ENCODE data around the gene SLC22A31. TPM values are rescaled to one million over a fixed set of nuclear protein-coding genes. Genes with fewer than 3 reads are reported as not detected.
A peak's percentile ranks its signal among the peaks of the same experiment; 100 is the strongest.

The SLC22A31 gene
- total RNA-seq, 2 experiments from 2014 or later, result 1.8 to 2.8 TPM

DNA sequence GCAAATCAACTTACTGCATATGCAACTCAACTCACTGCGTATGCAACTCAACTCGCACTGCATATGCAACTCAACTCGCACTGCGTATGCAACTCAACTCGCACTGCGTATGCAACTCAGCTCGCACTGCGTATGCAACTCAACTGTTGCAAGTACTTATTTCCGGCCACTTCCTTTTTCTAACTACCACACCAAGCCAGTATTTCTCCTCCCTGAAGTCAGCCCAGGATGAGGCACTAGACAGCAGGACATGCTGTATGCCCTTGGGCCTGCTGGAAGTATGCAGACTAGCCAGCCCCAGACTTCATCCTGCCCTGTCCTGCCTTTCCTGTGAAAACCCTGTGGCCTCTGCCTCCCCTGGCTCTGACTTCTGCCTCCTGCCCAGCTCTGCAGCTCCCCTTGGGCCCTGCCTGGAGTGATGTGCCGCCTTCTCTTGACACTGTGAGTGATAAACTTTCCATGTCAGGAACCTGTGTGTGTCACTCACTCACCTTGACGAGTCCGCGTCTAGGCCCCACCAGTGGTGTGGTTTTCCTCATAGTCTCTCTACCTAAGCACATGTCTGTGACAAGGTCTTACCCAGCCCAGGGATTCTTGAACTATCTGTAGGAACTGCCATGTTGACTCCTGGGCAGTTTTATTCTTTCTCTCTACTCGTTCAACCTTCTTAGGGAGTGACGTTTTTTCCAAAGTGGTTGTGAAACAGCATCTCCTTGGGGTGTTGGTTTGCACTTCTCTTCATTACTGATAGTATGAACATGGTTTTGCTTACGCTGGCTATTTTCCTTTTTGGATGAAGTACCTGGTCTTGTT, 33.5 kb upstream of the SLC22A31 start:
- Mint-ChIP-seq H3K27ac (no peak overlapping the region), H3K4me3 (no peak overlapping the region), H3K27me3 (no peaks in the 10 kb centered on the region), H3K9me3 (peaks cover 6% of the 10 kb centered on the region), H3K36me3 (ENCODE audit: low read depth) (peaks cover 49% of the 10 kb centered on the region), H3K4me1 (no peaks in the 10 kb centered on the region)
- ChIA-PET POLR2A (no interaction called here), CTCF (no interaction called here)
- no peak for DNase-seq

- POLR2A ChIA-PET, result no interaction called here
- no peaks in the 10 kb centered on the region for H3K27me3 Mint-ChIP-seq
- CTCF ChIA-PET, result no interaction called here
- peaks cover 22% of the 10 kb centered on the region for H3K9me3 Mint-ChIP-seq
- peaks cover 67% of the 10 kb centered on the region for H3K36me3 Mint-ChIP-seq (ENCODE audit: low read depth)
- no peak overlapping the region for H3K27ac Mint-ChIP-seq
- DNase-seq, result no peak
- H3K4me3 Mint-ChIP-seq, result no peak overlapping the region
- no peaks in the 10 kb centered on the region for H3K4me1 Mint-ChIP-seq
Observed at GRCh38 chr16:89232107-89232506, 31.8 kb upstream of the SLC22A31 start.

GRCh38 chr16:89230255-89230654, 29.9 kb upstream of the SLC22A31 start:
- CTCF ChIA-PET, result no interaction called here
- Mint-ChIP-seq H3K27ac (no peak overlapping the region), H3K27me3 (no peaks in the 10 kb centered on the region), H3K9me3 (peaks cover 35% of the 10 kb centered on the region), H3K36me3 (ENCODE audit: low read depth) (peaks cover 82% of the 10 kb centered on the region), H3K4me1 (no peaks in the 10 kb centered on the region), H3K4me3 (no peak overlapping the region)
- POLR2A ChIA-PET, result no interaction called here
- no peak for DNase-seq

DNA sequence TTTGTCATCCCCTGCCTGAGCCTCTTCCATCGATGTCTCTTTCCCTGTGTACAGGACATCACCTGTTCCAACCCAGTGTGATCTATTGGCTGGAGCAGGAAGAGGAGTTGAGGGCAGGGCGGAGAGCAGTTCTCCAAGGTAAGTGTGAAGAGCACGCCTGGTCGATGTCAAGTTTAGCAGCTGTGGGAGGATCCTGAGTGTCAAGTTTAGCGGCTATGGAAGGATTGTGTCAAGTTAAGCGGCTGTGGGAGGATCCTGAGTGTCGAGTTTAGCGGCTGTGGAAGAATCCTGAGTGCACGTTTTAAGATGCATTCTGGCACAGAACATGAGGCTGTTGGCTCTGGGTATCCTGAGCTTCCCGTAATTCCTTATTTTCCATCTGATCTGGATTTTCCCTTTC, 24.3 kb upstream of the SLC22A31 start:
- Mint-ChIP-seq H3K36me3 (ENCODE audit: low read depth) (peaks cover 67% of the 10 kb centered on the region), H3K27ac (no peak overlapping the region), H3K9me3 (peaks cover 37% of the 10 kb centered on the region), H3K4me3 (no peak overlapping the region), H3K27me3 (no peaks in the 10 kb centered on the region), H3K4me1 (peaks cover 3% of the 10 kb centered on the region)
- DNase-seq, result no peak
- POLR2A ChIA-PET, result no interaction called here
- CTCF ChIA-PET, result interaction anchor here (0.6 to 1.1 kb wide), 4 partner anchors 8 to 592 kb away, joined by 3 read pairs; no protein-coding TSS in a partner anchor

- ChIA-PET CTCF (no interaction called here), POLR2A (no interaction called here)
- peaks cover 12% of the 10 kb centered on the region for H3K4me1 Mint-ChIP-seq
- H3K27ac Mint-ChIP-seq, result no peak overlapping the region
- no peak overlapping the region for H3K4me3 Mint-ChIP-seq
- H3K36me3 Mint-ChIP-seq (ENCODE audit: low read depth), result peaks cover 52% of the 10 kb centered on the region
- DNase-seq, result no peak
- H3K27me3 Mint-ChIP-seq, result no peaks in the 10 kb centered on the region
- H3K9me3 Mint-ChIP-seq, result peaks cover 24% of the 10 kb centered on the region
Observed at GRCh38 chr16:89222931-89223330, 22.6 kb upstream of the SLC22A31 start.

- POLR2A ChIA-PET, result no interaction called here
- DNase-seq, result no peak
- no peaks in the 10 kb centered on the region for H3K27me3 Mint-ChIP-seq
- CTCF ChIA-PET, result no interaction called here
- peaks cover 12% of the 10 kb centered on the region for H3K9me3 Mint-ChIP-seq
- H3K27ac Mint-ChIP-seq, result no peak overlapping the region
- H3K4me3 Mint-ChIP-seq, result no peak overlapping the region
- H3K4me1 Mint-ChIP-seq, result peaks cover 14% of the 10 kb centered on the region
- H3K36me3 Mint-ChIP-seq (ENCODE audit: low read depth), result peaks cover 39% of the 10 kb centered on the region
Observed at GRCh38 chr16:89221604-89222003, 21.3 kb upstream of the SLC22A31 start.

- Mint-ChIP-seq H3K4me3 (peak overlapping the region; percentile 24), H3K36me3 (ENCODE audit: low read depth) (peaks cover 18% of the 10 kb centered on the region), H3K27me3 (no peaks in the 10 kb centered on the region), H3K9me3 (no peaks in the 10 kb centered on the region), H3K27ac (no peak overlapping the region), H3K4me1 (peaks cover 18% of the 10 kb centered on the region)
- ChIA-PET POLR2A (no interaction called here), CTCF (no interaction called here)
- DNase-seq, result no peak
Observed at GRCh38 chr16:89219365-89219764, 19.0 kb upstream of the SLC22A31 start.

- no peaks in the 10 kb centered on the region for H3K9me3 Mint-ChIP-seq
Observed at GRCh38 chr16:89217388-89218191, 17.3 kb upstream of the SLC22A31 start, which contains the start of gene ZNF778. TSS of gene ZNF778 (plus strand) at chr16:89217703. CDS start at chr16:89221128, 3,425 bp downstream.

GRCh38 chr16:89217138-89217387, 16.7 kb upstream of the SLC22A31 start:
- H3K27ac Mint-ChIP-seq, result peak overlapping the region; percentile 95
- H3K9me3 Mint-ChIP-seq, result no peaks in the 10 kb centered on the region
- peaks cover 18% of the 10 kb centered on the region for H3K4me1 Mint-ChIP-seq
- peaks cover 8% of the 10 kb centered on the region for H3K36me3 Mint-ChIP-seq (ENCODE audit: low read depth)
- no peaks in the 10 kb centered on the region for H3K27me3 Mint-ChIP-seq
- CTCF ChIA-PET, result interaction anchor here (1.2 to 1.4 kb wide), 3 partner anchors 23 to 359 kb away, joined by 3 to 7 read pairs (median 4); no protein-coding TSS in a partner anchor
- H3K4me3 Mint-ChIP-seq, result peak overlapping the region; percentile 85
- DNase-seq, result no peak
- POLR2A ChIA-PET, result no interaction called here

More at GRCh38 chr16:89217388-89218191, 17.3 kb upstream of the SLC22A31 start, which contains the start of gene ZNF778:
- peak within 1 kb of the TSS; percentile 85 for H3K4me3 Mint-ChIP-seq
- peak; percentile 84 for DNase-seq
- no peaks in the 10 kb centered on the region for H3K27me3 Mint-ChIP-seq
- ChIA-PET CTCF (interaction anchor here (0.6 to 1.4 kb wide), 6 partner anchors 10 to 481 kb away, joined by 3 to 7 read pairs (median 4); no protein-coding TSS in a partner anchor), POLR2A (interaction anchor here (0.6 kb wide), 1 partner anchor 347 kb away, joined by 3 read pairs; no protein-coding TSS in a partner anchor)
- H3K36me3 Mint-ChIP-seq (ENCODE audit: low read depth), result peaks cover 11% of the 10 kb centered on the region
- H3K4me1 Mint-ChIP-seq, result peaks cover 18% of the 10 kb centered on the region
- peak within 1 kb of the TSS; percentile 95 for H3K27ac Mint-ChIP-seq

DNA sequence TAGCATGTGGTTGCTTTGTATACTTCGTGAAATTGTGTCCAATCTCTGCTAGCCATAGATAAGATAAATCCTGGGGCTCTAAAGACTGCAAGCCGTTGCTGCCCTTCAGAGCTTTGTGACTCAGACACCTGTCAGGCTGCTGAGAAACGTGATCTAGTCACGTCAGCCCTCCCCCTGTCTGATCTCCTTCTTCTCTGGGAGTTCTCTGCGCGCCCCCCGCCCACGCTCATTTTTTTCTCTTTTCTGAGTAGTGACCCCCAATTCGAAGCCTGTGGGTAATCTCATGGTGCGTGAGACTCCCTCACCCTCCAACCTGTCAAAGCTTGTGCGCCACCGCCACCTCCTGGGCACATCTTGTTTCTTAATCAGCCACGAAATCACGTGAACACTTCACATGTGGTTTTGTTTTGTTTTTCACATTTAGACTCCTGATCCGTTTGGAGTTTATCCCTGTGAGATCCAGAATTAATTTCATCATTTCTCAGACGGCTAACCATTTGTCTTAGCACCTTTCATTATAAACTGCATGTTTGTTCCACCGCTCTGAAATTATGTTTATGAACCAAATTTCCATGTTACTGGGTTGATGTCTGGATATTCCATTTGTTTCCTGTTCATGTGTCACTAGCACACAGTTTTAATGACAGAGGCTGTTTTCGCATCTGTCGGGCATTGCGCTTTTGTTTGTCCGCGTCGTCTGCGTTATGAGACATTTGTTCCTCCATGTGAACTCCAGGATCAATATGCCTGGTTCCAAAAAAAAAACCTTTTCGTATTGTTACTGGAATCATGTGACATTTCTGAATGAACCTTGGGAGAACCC, 16.2 kb upstream of the SLC22A31 start:
- ChIA-PET CTCF (interaction anchor here (0.7 to 1.5 kb wide), 10 partner anchors 8 to 417 kb away, joined by 3 to 6 read pairs (median 4); partner anchors contain the start of gene TRAPPC2L), POLR2A (no interaction called here)
- Mint-ChIP-seq H3K27ac (peak overlapping the region; percentile 95), H3K9me3 (no peaks in the 10 kb centered on the region), H3K36me3 (ENCODE audit: low read depth) (peaks cover 2% of the 10 kb centered on the region), H3K27me3 (no peaks in the 10 kb centered on the region), H3K4me3 (peak overlapping the region; percentile 85), H3K4me1 (peaks cover 18% of the 10 kb centered on the region)
- DNase-seq, result peak; percentile 89

- ChIA-PET CTCF (interaction anchor here (1.2 kb wide), 1 partner anchor 364 kb away, joined by 4 read pairs; the partner anchor contains the start of gene CPNE7), POLR2A (no interaction called here)
- Mint-ChIP-seq H3K4me1 (no peaks in the 10 kb centered on the region), H3K4me3 (no peak overlapping the region), H3K36me3 (ENCODE audit: low read depth) (no peaks in the 10 kb centered on the region), H3K27ac (no peak overlapping the region), H3K9me3 (no peaks in the 10 kb centered on the region), H3K27me3 (peaks cover 5% of the 10 kb centered on the region)
- DNase-seq, result no peak
Observed at GRCh38 chr16:89210904-89211515, 10.7 kb upstream of the SLC22A31 start.

- Mint-ChIP-seq H3K36me3 (ENCODE audit: low read depth) (no peaks in the 10 kb centered on the region), H3K4me3 (no peak overlapping the region), H3K9me3 (no peaks in the 10 kb centered on the region), H3K27ac (no peak overlapping the region), H3K27me3 (peaks cover 5% of the 10 kb centered on the region), H3K4me1 (no peaks in the 10 kb centered on the region)
- no peak for DNase-seq
- CTCF ChIA-PET, result interaction anchor here (1.2 kb wide), 1 partner anchor 365 kb away, joined by 4 read pairs; the partner anchor contains the start of gene CPNE7
- POLR2A ChIA-PET, result no interaction called here
Observed at GRCh38 chr16:89210165-89210903, 10.0 kb upstream of the SLC22A31 start.
